Measurements from ENCODE around the gene PGP.

GRCh38 chr16:2190002-2190658 is 24.5 kb downstream of the PGP start:
- TF ChIP-seq CTCF (IDR thresholded peaks at IDR 0.05; ENCODE audit: low read length), result no peak
- TF ChIP-seq EZH2phosphoT487 (IDR thresholded peaks at IDR 0.05; ENCODE audit: low read length), result no peak
- no peak for TF ChIP-seq EZH2 (optimal IDR thresholded peaks at IDR 0.05; ENCODE audit: low read depth, low read length)

Measured in MM.1S (cell line).